ENCODE results near the gene STK36.
A peak's percentile ranks its signal among the peaks of the same experiment; 100 is the strongest.

STK36 gene

DNA sequence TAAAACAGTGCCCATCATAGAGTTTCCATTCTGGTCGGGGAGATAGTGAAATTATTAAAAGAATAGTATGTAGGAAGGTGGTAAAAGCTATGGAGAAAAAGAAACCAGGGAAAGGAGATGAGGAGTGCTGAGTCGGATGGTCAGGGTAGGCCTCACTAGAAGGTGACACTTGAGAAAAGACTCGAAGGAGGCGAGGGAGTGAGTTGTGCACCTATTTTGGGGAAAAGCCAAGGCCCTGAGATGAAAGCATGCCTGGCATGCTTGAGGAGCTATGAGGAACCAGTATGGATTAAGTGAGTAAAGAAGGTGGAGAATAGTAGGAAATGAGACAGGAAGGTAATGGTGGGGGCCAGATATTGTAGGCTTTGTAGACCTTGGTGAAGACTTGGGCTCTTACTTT is 31.5 kb downstream of the STK36 start:
- H3K4me3 ChIP-seq (ENCODE audit: low read length): no peak overlapping the region
- DNase-seq (ENCODE audit: low read depth): no peak
- TF ChIP-seq CTCF (IDR thresholded peaks at IDR 0.05; ENCODE audit: insufficient read depth, low read depth, low read length, missing control alignments): no peak

DNA sequence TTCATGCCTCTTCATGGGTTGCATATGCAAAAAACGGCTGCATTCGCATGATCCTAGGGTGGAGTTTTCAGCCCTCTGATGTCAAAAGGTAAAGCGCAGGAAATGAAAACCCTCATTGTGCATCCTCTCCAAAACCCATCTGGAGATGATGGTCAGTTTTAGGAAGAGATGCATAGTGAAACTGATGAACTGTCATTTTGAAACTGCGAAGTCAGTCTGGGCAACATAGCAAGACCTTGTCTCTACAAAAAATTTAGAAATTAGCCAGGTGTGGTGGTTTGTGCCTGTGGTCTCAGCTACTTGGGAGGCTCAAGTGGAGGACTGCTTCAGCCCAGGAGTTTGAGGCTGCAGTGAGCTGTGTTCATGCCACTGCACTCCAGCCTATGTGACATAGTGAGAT is 36.2 kb downstream of the STK36 start:
- no peak for TF ChIP-seq CTCF (IDR thresholded peaks at IDR 0.05; ENCODE audit: insufficient read depth, low read depth, low read length, missing control alignments)
- no peak for DNase-seq (ENCODE audit: low read depth)

GRCh38 chr2:218709908-218710307 is 38.0 kb downstream of the STK36 start:
- no peak for DNase-seq (ENCODE audit: low read depth)
- H3K4me3 ChIP-seq (ENCODE audit: low read length): peak overlapping the region; percentile 90
- TF ChIP-seq CTCF (IDR thresholded peaks at IDR 0.05; ENCODE audit: insufficient read depth, low read depth, low read length, missing control alignments): no peak

More for the DNA sequence above, 36.2 kb downstream of the STK36 start:
- no peak overlapping the region for H3K4me3 ChIP-seq (ENCODE audit: low read length)

DNA sequence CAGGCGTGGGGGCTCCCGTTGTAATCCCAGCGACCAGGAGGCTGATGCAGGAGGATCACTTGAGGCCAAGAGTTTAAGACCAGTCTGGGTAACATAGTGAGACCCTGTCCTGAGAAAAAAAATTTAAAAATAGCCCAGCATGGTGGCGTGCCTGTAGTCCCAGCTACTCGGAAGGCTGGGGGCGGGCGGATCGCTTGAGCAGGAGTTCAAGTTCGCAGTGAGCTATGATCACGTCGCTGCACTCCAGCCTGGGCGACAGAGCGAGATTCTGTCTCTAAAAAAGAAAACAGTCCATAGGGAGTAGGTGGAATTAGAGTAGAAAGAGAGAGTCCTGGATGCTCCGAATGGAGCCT is 38.4 kb downstream of the STK36 start:
- no peak for DNase-seq (ENCODE audit: low read depth)
- no peak for TF ChIP-seq CTCF (IDR thresholded peaks at IDR 0.05; ENCODE audit: insufficient read depth, low read depth, low read length, missing control alignments)
- peak overlapping the region; percentile 90 for H3K4me3 ChIP-seq (ENCODE audit: low read length)

- H3K4me3 ChIP-seq (ENCODE audit: low read length): peak within 1 kb of the TSS; percentile 90
- TF ChIP-seq CTCF (IDR thresholded peaks at IDR 0.05; ENCODE audit: insufficient read depth, low read depth, low read length, missing control alignments): peak; percentile 47
- peak; percentile 97 for DNase-seq (ENCODE audit: low read depth)
These were observed 39.0 kb downstream of the STK36 start, which contains the start of gene TTLL4 for GRCh38 chr2:218710687-218711549. Gene TTLL4, plus strand, starts transcription at chr2:218710835. Its CDS starts 26,842 bp downstream, at chr2:218737677.

- H3K4me3 ChIP-seq (ENCODE audit: low read length): peak overlapping the region; percentile 90
- TF ChIP-seq CTCF (IDR thresholded peaks at IDR 0.05; ENCODE audit: insufficient read depth, low read depth, low read length, missing control alignments): no peak
- DNase-seq (ENCODE audit: low read depth): peak; percentile 9
These were observed 39.7 kb downstream of the STK36 start for GRCh38 chr2:218711550-218711929.

DNA sequence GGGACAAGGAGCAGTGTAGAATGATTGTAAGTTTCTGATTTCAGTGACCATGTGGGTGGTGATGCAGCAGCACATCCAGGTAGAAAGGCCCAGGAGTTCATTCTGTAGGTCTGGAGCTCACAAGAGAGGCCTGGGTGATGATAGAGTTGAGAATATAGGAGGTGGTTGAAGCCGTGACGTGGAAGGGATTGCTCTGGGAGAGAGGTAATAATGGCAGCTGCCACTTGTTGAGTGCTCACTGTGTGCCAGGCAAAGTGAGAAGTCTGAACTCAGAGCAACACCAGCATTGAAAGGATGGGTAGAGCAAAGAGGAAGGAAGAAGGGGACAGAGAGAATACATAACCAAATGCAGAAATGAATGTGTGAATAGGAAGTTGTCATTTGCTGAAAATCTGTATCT is 42.0 kb downstream of the STK36 start:
- DNase-seq (ENCODE audit: low read depth): no peak
- no peak overlapping the region for H3K4me3 ChIP-seq (ENCODE audit: low read length)
- no peak for TF ChIP-seq CTCF (IDR thresholded peaks at IDR 0.05; ENCODE audit: insufficient read depth, low read depth, low read length, missing control alignments)

All from epithelial cell of esophagus (primary cell).